ENCODE results near the gene CCL4. TPM values are rescaled to one million over a fixed set of nuclear protein-coding genes. Genes with fewer than 3 reads are reported as not detected.

The CCL4 gene
- not detected in 2 replicates for total RNA-seq

GRCh38 chr17:36103401-36103975 lies at the start of gene CCL4:
Gene CCL4 (plus strand): TSS chr17:36103827. CDS start chr17:36103906, 79 bp downstream.

GRCh38 chr17:36063786-36064541 lies 39.7 kb upstream of the CCL4 start, which contains the start of gene CCL18:
Gene CCL18 (plus strand): TSS chr17:36064272. CDS start chr17:36064343, 71 bp downstream.

GRCh38 chr17:36089888-36090836 lies 13.5 kb upstream of the CCL4 start, which contains the start of gene CCL3:
Gene CCL3 (minus strand): TSS chr17:36090143. CDS start chr17:36090058, 85 bp downstream.

Other genes with a start within 250 kb of the CCL4 start
- gene HEATR9, start 234.9 kb upstream of the CCL4 start, total RNA-seq, result not detected in 2 replicates
- under 0.01 and 0.14 TPM in 2 replicates for gene CCL5, start 223.5 kb upstream of the CCL4 start, total RNA-seq
- gene RDM1, start 173.1 kb upstream of the CCL4 start, total RNA-seq, result 0.30 and 0.46 TPM in 2 replicates
- not detected in 2 replicates for gene LYZL6, start 160.1 kb upstream of the CCL4 start, total RNA-seq
- not detected in 2 replicates for gene CCL16, start 122.3 kb upstream of the CCL4 start, total RNA-seq
- not detected in 2 replicates for gene CCL14, start 117.1 kb upstream of the CCL4 start, total RNA-seq
- gene CCL15, start 102.3 kb upstream of the CCL4 start, total RNA-seq, result not detected in 2 replicates
- not detected in 2 replicates for gene CCL23, start 85.9 kb upstream of the CCL4 start, total RNA-seq
- not detected in 2 replicates for gene CCL18, start 39.6 kb upstream of the CCL4 start, total RNA-seq
- gene CCL3, start 13.7 kb upstream of the CCL4 start, total RNA-seq, result not detected in 2 replicates
- 0.89 and 0.92 TPM in 2 replicates for gene TBC1D3B, start 72.8 kb downstream of the CCL4 start, total RNA-seq
- gene CCL3L1, start 92.9 kb downstream of the CCL4 start, total RNA-seq, result not detected in 2 replicates
- not detected in 2 replicates for gene CCL4L2, start 107.2 kb downstream of the CCL4 start, total RNA-seq
- gene TBC1D3I, start 160.7 kb downstream of the CCL4 start, total RNA-seq, result 0.18 TPM in 1 of 2 replicates, not detected in the other
- not detected in 2 replicates for gene TBC1D3G, start 220.1 kb downstream of the CCL4 start, total RNA-seq